SH-SY5Y (cell line): ENCODE results near the gene AMBP.

Experiments used
- GATA2 ChIP-seq: IDR thresholded peaks from 2 replicates; pipeline ENCODE4 v1.6.1; 2011; ENCODE audit warnings: mild to moderate bottlenecking, low read depth, low read length
- GATA3 ChIP-seq: IDR thresholded peaks from 2 replicates; pipeline ENCODE4 v1.6.1; 2011; ENCODE audit warnings: low read depth, mild to moderate bottlenecking, low read length, moderate library complexity

DNA sequence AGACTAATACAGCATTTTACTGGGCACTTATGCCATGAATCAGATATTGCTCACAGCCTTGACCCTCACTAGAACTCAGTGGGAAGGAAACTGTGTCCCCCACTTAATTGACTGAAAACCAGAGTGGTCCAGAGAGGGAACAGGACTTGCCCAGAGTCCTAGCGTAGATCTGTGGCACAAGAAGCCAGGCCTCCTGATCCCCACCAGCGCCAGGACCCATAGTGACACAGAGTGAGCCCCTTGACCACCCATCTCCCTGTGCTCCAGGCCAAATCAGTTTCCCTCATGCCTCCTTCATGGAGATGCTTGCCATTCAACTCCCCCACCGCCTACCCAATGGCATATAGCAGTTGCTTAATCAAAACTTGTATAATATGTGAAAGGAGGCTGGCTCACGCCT lies 12.7 kb upstream of the AMBP start:
- TF ChIP-seq GATA3 (no peak), GATA2 (no peak)
